Hematopoietic multipotent progenitor cell (in vitro differentiated cells): ENCODE measurements around the gene EZR. TPM values are rescaled to one million over a fixed set of nuclear protein-coding genes. Genes with fewer than 3 reads are reported as not detected.

Source experiments
- DNase-seq, 3 donors: peaks; one replicate each; pipeline ENCODE4 v3.0.0-alpha.2; 2011 to 2015; ENCODE audit warnings: low read depth in 2 of 3, low spot score in 2 of 3
- small RNA-seq: library from RNA; depleted of rRNA; stranded (forward); fragments of <200 nt; gene quantifications from one replicate; pipeline ENCODE3, GENCODE V24; 2012
- total RNA-seq: library from RNA; depleted of rRNA; stranded (reverse); fragments of >200 nt; gene quantifications from one replicate; pipeline ENCODE4 v1.2.3, GENCODE V29; 2012

EZR gene
- total RNA-seq, 1 donor: 80.8 TPM

GRCh38 chr6:158739673-158740072 is 79.5 kb downstream of the EZR start:
- DNase-seq: no peak

GRCh38 chr6:158737710-158738615 is 81.2 kb downstream of the EZR start:
- no peak for DNase-seq

- DNase-seq: no peak
These were observed 82.0 kb downstream of the EZR start for GRCh38 chr6:158737082-158737709.

GRCh38 chr6:158735009-158735408 is 84.2 kb downstream of the EZR start:
- no peak for DNase-seq

GRCh38 chr6:158730541-158730907 is 88.6 kb downstream of the EZR start:
- no peak for DNase-seq

GRCh38 chr6:158729906-158730540 is 89.1 kb downstream of the EZR start:
- no peak for DNase-seq

GRCh38 chr6:158725704-158726103 is 93.5 kb downstream of the EZR start:
- no peak for DNase-seq

GRCh38 chr6:158722176-158722729 is 96.9 kb downstream of the EZR start:
- DNase-seq: no peak

- DNase-seq: no peak
These were observed 100.6 kb downstream of the EZR start for GRCh38 chr6:158718461-158719046.

GRCh38 chr6:158717341-158718330 is 101.5 kb downstream of the EZR start:
- DNase-seq: peak in 1 of 3 donors; percentile 18

Small RNA genes lying within 50 kb of the gene (small RNA-seq; reads per million reads assigned to genes)
- gene MIR3918: not detected

Other genes with a start within 250 kb of the EZR start
- gene DYNLT1, start 174.6 kb downstream of the EZR start, total RNA-seq: 35.0 TPM
- gene SYTL3, start 169.3 kb downstream of the EZR start, total RNA-seq: 6.5 TPM
- gene RSPH3, start 180.8 kb upstream of the EZR start, total RNA-seq: 3.5 TPM
- 67.3 TPM for gene TAGAP, start 225.6 kb upstream of the EZR start, total RNA-seq